Fibroblast of lung (primary cell): ENCODE results near the gene BAZ2B.

Experiments
- EZH2 ChIP-seq: IDR thresholded peaks from 2 replicates; pipeline ENCODE4 v1.5.1; 2012; ENCODE audit warnings: low read length, control low read depth, mild to moderate bottlenecking; ENCODE audit errors: missing control alignments
- TF ChIP-seq, protein P1 (sequence below), 2 donors: IDR thresholded peaks in 1 of 2; conservative IDR thresholded peaks in 1 of 2; 1 replicate in 1 of 2; 2 replicates in 1 of 2; pipeline ENCODE4 v1.5.1; 2011 to 2012; ENCODE audit warnings: low read length in 2 of 2, control low read depth in 1 of 2, inconsistent platforms in 1 of 2, low read depth in 1 of 2, mild to moderate bottlenecking in 1 of 2

DNA sequence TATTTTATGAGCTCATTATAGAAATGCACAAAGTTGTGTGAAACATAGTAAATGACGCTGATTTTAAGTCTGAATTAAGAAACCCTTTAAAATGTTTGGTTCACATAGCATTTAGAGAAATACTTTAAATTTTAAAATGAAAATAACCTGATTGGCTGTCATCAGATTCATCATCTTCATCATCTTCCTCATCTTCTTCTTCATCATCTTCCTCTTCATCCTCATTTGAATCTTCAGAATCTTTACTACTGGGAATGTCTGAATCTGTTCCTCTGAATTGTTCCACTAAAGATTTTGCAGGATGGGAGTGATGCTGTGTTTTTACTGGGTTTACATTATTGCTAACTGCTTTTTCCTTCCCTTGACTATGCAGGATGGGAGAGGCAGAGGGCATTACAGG is 183.7 kb downstream of the BAZ2B start:
- TF ChIP-seq, protein P1, sequence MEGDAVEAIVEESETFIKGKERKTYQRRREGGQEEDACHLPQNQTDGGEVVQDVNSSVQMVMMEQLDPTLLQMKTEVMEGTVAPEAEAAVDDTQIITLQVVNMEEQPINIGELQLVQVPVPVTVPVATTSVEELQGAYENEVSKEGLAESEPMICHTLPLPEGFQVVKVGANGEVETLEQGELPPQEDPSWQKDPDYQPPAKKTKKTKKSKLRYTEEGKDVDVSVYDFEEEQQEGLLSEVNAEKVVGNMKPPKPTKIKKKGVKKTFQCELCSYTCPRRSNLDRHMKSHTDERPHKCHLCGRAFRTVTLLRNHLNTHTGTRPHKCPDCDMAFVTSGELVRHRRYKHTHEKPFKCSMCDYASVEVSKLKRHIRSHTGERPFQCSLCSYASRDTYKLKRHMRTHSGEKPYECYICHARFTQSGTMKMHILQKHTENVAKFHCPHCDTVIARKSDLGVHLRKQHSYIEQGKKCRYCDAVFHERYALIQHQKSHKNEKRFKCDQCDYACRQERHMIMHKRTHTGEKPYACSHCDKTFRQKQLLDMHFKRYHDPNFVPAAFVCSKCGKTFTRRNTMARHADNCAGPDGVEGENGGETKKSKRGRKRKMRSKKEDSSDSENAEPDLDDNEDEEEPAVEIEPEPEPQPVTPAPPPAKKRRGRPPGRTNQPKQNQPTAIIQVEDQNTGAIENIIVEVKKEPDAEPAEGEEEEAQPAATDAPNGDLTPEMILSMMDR (conservative IDR thresholded peaks at IDR 0.05 in 1 of 2, IDR thresholded peaks at IDR 0.05 in 1 of 2; ENCODE audit: low read depth in 1 of 2, low read length in 2 of 2), result no peak
- no peak for TF ChIP-seq EZH2
